GM18498 (cell line): Measurements from ENCODE around the gene LIN37.
"Not testable (repeated sequence)": the region's sequence is repeated elsewhere in the genome, so short reads cannot be mapped to it uniquely, and the experiment has no call there.

Experiments
- ATAC-seq: cut with Tn5 transposase; IDR thresholded peaks from one replicate; pipeline ENCODE4 v1.9.1; 2021; ENCODE audit warnings: mild to moderate bottlenecking, moderate library complexity; ENCODE audit not compliant: unreplicated experiment

Gene LIN37

GRCh38 chr19:35787227-35787799 is 38.9 kb downstream of the LIN37 start:
- no peak for ATAC-seq

GRCh38 chr19:35788205-35788960 is 40.0 kb downstream of the LIN37 start:
- no peak for ATAC-seq

GRCh38 chr19:35789195-35789977 is 41.0 kb downstream of the LIN37 start:
- ATAC-seq, result no peak

- ATAC-seq, result no peak
Measured at GRCh38 chr19:35789978-35790944, 41.9 kb downstream of the LIN37 start.

GRCh38 chr19:35790981-35791813 is 42.8 kb downstream of the LIN37 start:
- ATAC-seq, result no peak

GRCh38 chr19:35791814-35792279 is 43.5 kb downstream of the LIN37 start:
- ATAC-seq, result no peak

GRCh38 chr19:35792312-35792711 is 43.9 kb downstream of the LIN37 start:
- ATAC-seq, result no peak

- ATAC-seq, result no peak
Measured at GRCh38 chr19:35792888-35793287, 44.5 kb downstream of the LIN37 start.

- no peak for ATAC-seq
Measured at GRCh38 chr19:35793381-35794165, 45.2 kb downstream of the LIN37 start.

GRCh38 chr19:35795564-35795963 is 47.2 kb downstream of the LIN37 start:
- ATAC-seq, result not testable (repeated sequence)

- no peak for ATAC-seq
Measured at GRCh38 chr19:35796645-35797542, 48.5 kb downstream of the LIN37 start.

GRCh38 chr19:35797663-35798062 is 49.3 kb downstream of the LIN37 start:
- ATAC-seq, result no peak

GRCh38 chr19:35801828-35802227 is 53.5 kb downstream of the LIN37 start:
- ATAC-seq, result no peak
